ENCODE data around the gene NBAS. TPM values are rescaled to one million over a fixed set of nuclear protein-coding genes. Genes with fewer than 3 reads are reported as not detected.

NBAS gene
- total and polyA plus RNA-seq, 9 of the 15 experiments (the other 6 are each of a cell fraction or from before 2014, with no cell fraction given), result 15.3 to 94.4 (median 69.9) TPM

GRCh38 chr2:15253835-15254286 is 307.3 kb downstream of the NBAS start (continued):
- no peak for TF ChIP-seq NCOA4 (IDR thresholded peaks at IDR 0.05; ENCODE audit: partially characterized antibody)
- TF ChIP-seq HMGXB4 (CRISPR knock-in tag; IDR thresholded peaks at IDR 0.05), result no peak
- TF ChIP-seq, protein P1, sequence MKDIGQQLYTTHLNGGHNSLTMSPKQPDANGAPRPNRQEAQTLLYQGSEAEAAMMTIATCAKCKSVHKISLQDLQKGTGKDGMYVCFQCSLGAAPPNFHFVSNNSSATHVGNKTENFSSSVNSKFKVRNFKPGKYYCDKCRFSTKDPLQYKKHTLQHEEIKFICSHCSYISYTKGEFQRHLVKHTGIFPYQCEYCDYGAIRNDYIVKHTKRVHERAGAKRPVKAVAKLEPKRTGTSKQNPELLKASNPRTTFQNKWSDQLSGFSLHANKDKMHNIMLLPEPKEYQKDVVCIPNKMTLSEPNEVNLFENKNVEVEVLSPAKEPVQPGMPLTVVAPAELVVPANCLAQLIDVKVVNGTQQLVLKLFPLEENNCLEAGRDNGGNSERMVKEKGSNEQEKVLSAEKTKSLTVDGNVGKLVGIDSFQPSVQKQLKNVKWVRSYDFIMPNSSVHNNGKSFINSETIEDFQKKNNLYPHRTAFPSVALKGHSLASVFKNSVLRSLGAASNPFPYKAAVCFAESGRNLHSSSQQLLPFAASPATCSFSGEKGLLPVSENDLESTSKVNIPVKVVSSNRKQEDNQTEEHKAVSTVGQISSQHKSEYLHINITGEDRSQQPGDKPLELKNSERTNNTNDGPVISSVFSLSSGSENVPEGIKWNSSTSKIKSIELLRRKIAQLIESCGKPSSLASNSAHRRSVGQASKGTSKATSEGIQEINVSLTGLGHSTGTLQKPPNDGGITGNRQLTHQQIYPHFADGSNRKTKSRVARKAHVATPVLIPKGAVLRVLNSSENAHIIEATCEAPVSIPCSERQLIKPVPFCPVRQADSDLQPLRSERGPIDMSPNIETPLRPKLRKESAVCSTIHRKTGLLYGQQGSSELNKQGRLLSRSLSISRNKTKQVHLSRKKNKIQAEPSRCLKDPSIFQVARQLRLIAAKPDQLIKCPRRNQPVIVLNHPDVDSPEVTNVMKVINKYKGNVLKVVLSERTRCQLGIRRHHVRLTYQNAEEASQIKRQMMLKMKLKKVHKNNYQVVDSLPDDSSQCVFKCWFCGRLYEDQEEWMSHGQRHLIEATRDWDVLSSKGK (CRISPR knock-in tag; IDR thresholded peaks at IDR 0.05), result no peak
- TF ChIP-seq GATAD2B (IDR thresholded peaks at IDR 0.05; ENCODE audit: borderline replicate concordance), result 0 out of 2 replicates have a peak, but pooled peaks have one; percentile 27
- TF ChIP-seq ETV5 (CRISPR knock-in tag; IDR thresholded peaks at IDR 0.05; ENCODE audit: low read depth), result no peak
- TF ChIP-seq, protein P2, sequence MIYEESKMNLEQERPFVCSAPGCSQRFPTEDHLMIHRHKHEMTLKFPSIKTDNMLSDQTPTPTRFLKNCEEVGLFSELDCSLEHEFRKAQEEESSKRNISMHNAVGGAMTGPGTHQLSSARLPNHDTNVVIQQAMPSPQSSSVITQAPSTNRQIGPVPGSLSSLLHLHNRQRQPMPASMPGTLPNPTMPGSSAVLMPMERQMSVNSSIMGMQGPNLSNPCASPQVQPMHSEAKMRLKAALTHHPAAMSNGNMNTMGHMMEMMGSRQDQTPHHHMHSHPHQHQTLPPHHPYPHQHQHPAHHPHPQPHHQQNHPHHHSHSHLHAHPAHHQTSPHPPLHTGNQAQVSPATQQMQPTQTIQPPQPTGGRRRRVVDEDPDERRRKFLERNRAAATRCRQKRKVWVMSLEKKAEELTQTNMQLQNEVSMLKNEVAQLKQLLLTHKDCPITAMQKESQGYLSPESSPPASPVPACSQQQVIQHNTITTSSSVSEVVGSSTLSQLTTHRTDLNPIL (CRISPR knock-in tag; IDR thresholded peaks at IDR 0.05), result 0 out of 2 replicates have a peak, but pooled peaks have one; percentile 52
- no peak for TF ChIP-seq ZNF354B (CRISPR knock-in tag; IDR thresholded peaks at IDR 0.05)
- no peak for TF ChIP-seq SRSF1 (IDR thresholded peaks at IDR 0.05; ENCODE audit: low read depth, low read length)
- no peak for TF ChIP-seq DDX20 (tag; IDR thresholded peaks at IDR 0.05; ENCODE audit: low read depth)
- no peak for TF ChIP-seq FOXA1 (IDR thresholded peaks at IDR 0.05; ENCODE audit: borderline replicate concordance)
- TF ChIP-seq KAT8 (IDR thresholded peaks at IDR 0.05; ENCODE audit: low read depth), result no peak
- TF ChIP-seq ZNF12 (CRISPR knock-in tag; IDR thresholded peaks at IDR 0.05), result no peak
- no peak for TF ChIP-seq GABPB1 (CRISPR knock-in tag; IDR thresholded peaks at IDR 0.05)
- TF ChIP-seq, protein P3, sequence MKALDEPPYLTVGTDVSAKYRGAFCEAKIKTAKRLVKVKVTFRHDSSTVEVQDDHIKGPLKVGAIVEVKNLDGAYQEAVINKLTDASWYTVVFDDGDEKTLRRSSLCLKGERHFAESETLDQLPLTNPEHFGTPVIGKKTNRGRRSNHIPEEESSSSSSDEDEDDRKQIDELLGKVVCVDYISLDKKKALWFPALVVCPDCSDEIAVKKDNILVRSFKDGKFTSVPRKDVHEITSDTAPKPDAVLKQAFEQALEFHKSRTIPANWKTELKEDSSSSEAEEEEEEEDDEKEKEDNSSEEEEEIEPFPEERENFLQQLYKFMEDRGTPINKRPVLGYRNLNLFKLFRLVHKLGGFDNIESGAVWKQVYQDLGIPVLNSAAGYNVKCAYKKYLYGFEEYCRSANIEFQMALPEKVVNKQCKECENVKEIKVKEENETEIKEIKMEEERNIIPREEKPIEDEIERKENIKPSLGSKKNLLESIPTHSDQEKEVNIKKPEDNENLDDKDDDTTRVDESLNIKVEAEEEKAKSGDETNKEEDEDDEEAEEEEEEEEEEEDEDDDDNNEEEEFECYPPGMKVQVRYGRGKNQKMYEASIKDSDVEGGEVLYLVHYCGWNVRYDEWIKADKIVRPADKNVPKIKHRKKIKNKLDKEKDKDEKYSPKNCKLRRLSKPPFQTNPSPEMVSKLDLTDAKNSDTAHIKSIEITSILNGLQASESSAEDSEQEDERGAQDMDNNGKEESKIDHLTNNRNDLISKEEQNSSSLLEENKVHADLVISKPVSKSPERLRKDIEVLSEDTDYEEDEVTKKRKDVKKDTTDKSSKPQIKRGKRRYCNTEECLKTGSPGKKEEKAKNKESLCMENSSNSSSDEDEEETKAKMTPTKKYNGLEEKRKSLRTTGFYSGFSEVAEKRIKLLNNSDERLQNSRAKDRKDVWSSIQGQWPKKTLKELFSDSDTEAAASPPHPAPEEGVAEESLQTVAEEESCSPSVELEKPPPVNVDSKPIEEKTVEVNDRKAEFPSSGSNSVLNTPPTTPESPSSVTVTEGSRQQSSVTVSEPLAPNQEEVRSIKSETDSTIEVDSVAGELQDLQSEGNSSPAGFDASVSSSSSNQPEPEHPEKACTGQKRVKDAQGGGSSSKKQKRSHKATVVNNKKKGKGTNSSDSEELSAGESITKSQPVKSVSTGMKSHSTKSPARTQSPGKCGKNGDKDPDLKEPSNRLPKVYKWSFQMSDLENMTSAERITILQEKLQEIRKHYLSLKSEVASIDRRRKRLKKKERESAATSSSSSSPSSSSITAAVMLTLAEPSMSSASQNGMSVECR (CRISPR knock-in tag; IDR thresholded peaks at IDR 0.05), result no peak
- TF ChIP-seq CEBPG (CRISPR knock-in tag; IDR thresholded peaks at IDR 0.05), result no peak
- 0 out of 4 replicates have a peak, but pooled peaks of 1 of the 2 experiments have one; percentile 13 for TF ChIP-seq CEBPG (tag; conservative IDR thresholded peaks at IDR 0.05 in 1 of 2, IDR thresholded peaks at IDR 0.05 in 1 of 2)
- TF ChIP-seq THAP7 (CRISPR knock-in tag; IDR thresholded peaks at IDR 0.05), result no peak

Measured in K562 (cell line).